ENCODE data around the gene TCEAL4. TPM values are rescaled to one million over a fixed set of nuclear protein-coding genes. Genes with fewer than 3 reads are reported as not detected.

Gene TCEAL4
- total RNA-seq, 1 experiment from 2014 or later, result 63.7 TPM

GRCh38 chrX:103607364-103608305 lies 22.3 kb downstream of the TCEAL4 start, which contains the start of gene TCEAL3:
Gene TCEAL3, plus strand, starts transcription at chrX:103607963. Its CDS starts 1,102 bp downstream, at chrX:103609065.
- POLR2A ChIA-PET, result interaction anchor here (0.6 kb wide), 1 partner anchor 76 kb away, joined by 3 read pairs; no protein-coding TSS in a partner anchor
- H3K27me3 Mint-ChIP-seq (ENCODE audit: insufficient read depth, unreplicated experiment), result peaks cover 73% of the 10 kb centered on the region
- intact Hi-C loops (cut with micrococcal nuclease), result no loop called here
- H3K36me3 Mint-ChIP-seq (ENCODE audit: insufficient read depth, unreplicated experiment), result no peaks in the 10 kb centered on the region
- BruUV-seq (replicated peaks), result no TSS peak
- peak within 1 kb of the TSS; percentile 81 for H3K4me3 Mint-ChIP-seq (ENCODE audit: unreplicated experiment)
- H3K27ac Mint-ChIP-seq (ENCODE audit: low read depth, unreplicated experiment), result peak within 1 kb of the TSS; percentile 87
- TF ChIP-seq, protein P1, sequence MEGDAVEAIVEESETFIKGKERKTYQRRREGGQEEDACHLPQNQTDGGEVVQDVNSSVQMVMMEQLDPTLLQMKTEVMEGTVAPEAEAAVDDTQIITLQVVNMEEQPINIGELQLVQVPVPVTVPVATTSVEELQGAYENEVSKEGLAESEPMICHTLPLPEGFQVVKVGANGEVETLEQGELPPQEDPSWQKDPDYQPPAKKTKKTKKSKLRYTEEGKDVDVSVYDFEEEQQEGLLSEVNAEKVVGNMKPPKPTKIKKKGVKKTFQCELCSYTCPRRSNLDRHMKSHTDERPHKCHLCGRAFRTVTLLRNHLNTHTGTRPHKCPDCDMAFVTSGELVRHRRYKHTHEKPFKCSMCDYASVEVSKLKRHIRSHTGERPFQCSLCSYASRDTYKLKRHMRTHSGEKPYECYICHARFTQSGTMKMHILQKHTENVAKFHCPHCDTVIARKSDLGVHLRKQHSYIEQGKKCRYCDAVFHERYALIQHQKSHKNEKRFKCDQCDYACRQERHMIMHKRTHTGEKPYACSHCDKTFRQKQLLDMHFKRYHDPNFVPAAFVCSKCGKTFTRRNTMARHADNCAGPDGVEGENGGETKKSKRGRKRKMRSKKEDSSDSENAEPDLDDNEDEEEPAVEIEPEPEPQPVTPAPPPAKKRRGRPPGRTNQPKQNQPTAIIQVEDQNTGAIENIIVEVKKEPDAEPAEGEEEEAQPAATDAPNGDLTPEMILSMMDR (IDR thresholded peaks at IDR 0.05; ENCODE audit: unreplicated experiment), result no peak
- no peak for DNase-seq (ENCODE audit: unreplicated experiment)
- H3K9me3 Mint-ChIP-seq (ENCODE audit: unreplicated experiment), result no peaks in the 10 kb centered on the region
- H3K4me1 Mint-ChIP-seq (ENCODE audit: insufficient read depth, unreplicated experiment), result peaks cover 8% of the 10 kb centered on the region
- CTCF ChIA-PET, result interaction anchor here (0.7 kb wide), 1 partner anchor 401 kb away, joined by 3 read pairs; no protein-coding TSS in a partner anchor

- H3K27ac Mint-ChIP-seq (ENCODE audit: low read depth, unreplicated experiment), result peak overlapping the region; percentile 87
- intact Hi-C loops (cut with micrococcal nuclease), result no loop called here
- CTCF ChIA-PET, result no interaction called here
Observed at GRCh38 chrX:103608306-103608963, 23.1 kb downstream of the TCEAL4 start.

DNA sequence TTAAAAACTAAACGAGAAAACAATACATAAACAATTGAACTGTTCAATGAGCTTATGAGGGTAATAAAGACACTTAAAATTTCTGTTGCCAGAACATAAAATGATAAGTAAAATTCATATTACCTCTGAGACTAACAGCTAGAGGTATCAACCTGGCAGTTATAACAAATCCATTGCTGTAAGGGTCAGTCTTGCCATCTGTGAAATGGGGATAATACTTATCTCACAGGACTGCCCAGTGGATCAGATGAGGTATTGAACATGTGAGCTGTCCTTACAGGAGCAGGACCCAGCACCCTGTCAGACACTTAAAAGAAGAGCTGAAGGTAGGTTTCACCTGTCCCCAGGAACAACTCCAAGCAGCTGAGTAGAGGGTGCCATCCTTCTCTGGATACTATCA lies 25.0 kb downstream of the TCEAL4 start:
- intact Hi-C loops (cut with micrococcal nuclease), result no loop called here

More at GRCh38 chrX:103608306-103608963, 23.1 kb downstream of the TCEAL4 start:
- no peaks in the 10 kb centered on the region for H3K36me3 Mint-ChIP-seq (ENCODE audit: insufficient read depth, unreplicated experiment)
- peaks cover 14% of the 10 kb centered on the region for H3K4me1 Mint-ChIP-seq (ENCODE audit: insufficient read depth, unreplicated experiment)
- TF ChIP-seq, protein P1 (IDR thresholded peaks at IDR 0.05; ENCODE audit: unreplicated experiment), result no peak
- peak overlapping the region; percentile 81 for H3K4me3 Mint-ChIP-seq (ENCODE audit: unreplicated experiment)
- no peaks in the 10 kb centered on the region for H3K9me3 Mint-ChIP-seq (ENCODE audit: unreplicated experiment)
- DNase-seq (ENCODE audit: unreplicated experiment), result no peak
- peaks cover 73% of the 10 kb centered on the region for H3K27me3 Mint-ChIP-seq (ENCODE audit: insufficient read depth, unreplicated experiment)
- no TSS peak for BruUV-seq (replicated peaks)
- POLR2A ChIA-PET, result interaction anchor here (0.6 kb wide), 1 partner anchor 76 kb away, joined by 3 read pairs; no protein-coding TSS in a partner anchor

More for the DNA sequence above, 25.0 kb downstream of the TCEAL4 start:
- Mint-ChIP-seq H3K4me1 (ENCODE audit: insufficient read depth, unreplicated experiment) (peaks cover 23% of the 10 kb centered on the region), H3K27me3 (ENCODE audit: insufficient read depth, unreplicated experiment) (peaks cover 71% of the 10 kb centered on the region), H3K4me3 (ENCODE audit: unreplicated experiment) (no peak overlapping the region), H3K36me3 (ENCODE audit: insufficient read depth, unreplicated experiment) (no peaks in the 10 kb centered on the region), H3K9me3 (ENCODE audit: unreplicated experiment) (no peaks in the 10 kb centered on the region), H3K27ac (ENCODE audit: low read depth, unreplicated experiment) (no peak overlapping the region)
- BruUV-seq (replicated peaks), result no TSS peak
- no peak for DNase-seq (ENCODE audit: unreplicated experiment)
- ChIA-PET CTCF (no interaction called here), POLR2A (interaction anchor here (0.7 kb wide), 1 partner anchor 164 kb away, joined by 4 read pairs; no protein-coding TSS in a partner anchor)
- TF ChIP-seq, protein P1 (IDR thresholded peaks at IDR 0.05; ENCODE audit: unreplicated experiment), result no peak
